Measurements from ENCODE around the gene SRPRB. TPM values are rescaled to one million over a fixed set of nuclear protein-coding genes. Genes with fewer than 3 reads are reported as not detected.

SRPRB gene, protein sequence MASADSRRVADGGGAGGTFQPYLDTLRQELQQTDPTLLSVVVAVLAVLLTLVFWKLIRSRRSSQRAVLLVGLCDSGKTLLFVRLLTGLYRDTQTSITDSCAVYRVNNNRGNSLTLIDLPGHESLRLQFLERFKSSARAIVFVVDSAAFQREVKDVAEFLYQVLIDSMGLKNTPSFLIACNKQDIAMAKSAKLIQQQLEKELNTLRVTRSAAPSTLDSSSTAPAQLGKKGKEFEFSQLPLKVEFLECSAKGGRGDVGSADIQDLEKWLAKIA
- total RNA-seq = 100 to 1,000 TPM; 128 to 129 TPM
- polyA plus RNA-seq = 60.0 TPM

DNA sequence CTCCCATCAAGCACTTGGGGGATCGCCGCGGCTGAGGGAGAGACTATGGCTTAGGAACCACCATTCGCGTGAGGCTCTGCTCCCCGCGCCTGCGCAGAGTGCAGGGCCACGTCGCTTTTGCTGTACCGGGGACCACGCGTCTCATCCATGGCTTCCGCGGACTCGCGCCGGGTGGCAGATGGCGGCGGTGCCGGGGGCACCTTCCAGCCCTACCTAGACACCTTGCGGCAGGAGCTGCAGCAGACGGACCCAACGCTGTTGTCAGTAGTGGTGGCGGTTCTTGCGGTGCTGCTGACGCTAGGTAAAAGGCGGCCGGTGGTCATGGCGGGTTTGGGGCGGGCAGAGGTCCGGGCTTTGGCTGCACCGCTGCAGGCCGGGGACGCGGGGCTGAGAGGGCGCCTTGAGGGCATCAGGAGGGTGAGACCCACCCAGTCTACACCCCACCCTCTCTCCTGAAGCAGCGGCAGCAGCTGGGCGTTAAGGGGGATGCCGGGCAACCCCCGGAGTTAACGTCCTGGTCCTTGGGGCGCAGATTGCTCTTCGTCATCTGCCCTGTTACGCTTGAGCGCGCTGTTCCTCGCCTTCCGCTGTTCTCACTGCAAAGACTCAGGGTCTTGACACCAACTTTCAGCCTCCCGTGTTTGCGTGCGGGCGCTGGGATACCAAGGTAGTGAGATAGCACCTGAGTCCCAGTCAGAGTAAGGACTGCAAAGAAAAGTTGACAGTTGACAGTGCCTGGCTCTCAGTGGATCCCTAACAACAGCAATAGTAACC lies at the start of gene SRPRB:
Gene SRPRB (plus strand): TSS at position 114 of the 774 bp plus-strand sequence. CDS start 34 bp downstream, at position 148.
- CTCF ChIA-PET = interaction anchor here (1.2 to 1.4 kb wide), 3 partner anchors 11 to 144 kb away, joined by 3 to 5 read pairs (median 3); partner anchors contain the start of gene TOPBP1
- peak within 1 kb of the TSS; percentile 87 for H3K27ac ChIP-seq (ENCODE audit: low read depth, low read length)
- H3K4me3 ChIP-seq (ENCODE audit: low read length) = peak within 1 kb of the TSS; percentile 85
- no peaks in the 10 kb centered on the region for H3K9me3 ChIP-seq (ENCODE audit: low read length)
- Mint-ChIP-seq H3K4me3 (peak within 1 kb of the TSS; percentile 95 to 99 (median 98)), H3K27ac (peak within 1 kb of the TSS; percentile 86 to 98 (median 96)), H3K36me3 (peaks cover 0 to 37% (median 6%) of the 10 kb centered on the region in 3 donors), H3K4me1 (peaks cover 30 to 45% (median 44%) of the 10 kb centered on the region in 3 donors), H3K27me3 (no peaks in the 10 kb centered on the region), H3K9me3 (no peaks in the 10 kb centered on the region)
- DNase-seq = peak; percentile 94 to 98 (median 95)
- POLR2A ChIA-PET = no interaction called here
- peaks cover 4% of the 10 kb centered on the region for H3K36me3 ChIP-seq (ENCODE audit: insufficient read depth, low read length)
- no peaks in the 10 kb centered on the region for H3K27me3 ChIP-seq (ENCODE audit: insufficient read depth, low read length, poor library complexity, severe bottlenecking)
- peaks cover 14% of the 10 kb centered on the region for H3K4me1 ChIP-seq (ENCODE audit: insufficient read depth, low read length)

DNA sequence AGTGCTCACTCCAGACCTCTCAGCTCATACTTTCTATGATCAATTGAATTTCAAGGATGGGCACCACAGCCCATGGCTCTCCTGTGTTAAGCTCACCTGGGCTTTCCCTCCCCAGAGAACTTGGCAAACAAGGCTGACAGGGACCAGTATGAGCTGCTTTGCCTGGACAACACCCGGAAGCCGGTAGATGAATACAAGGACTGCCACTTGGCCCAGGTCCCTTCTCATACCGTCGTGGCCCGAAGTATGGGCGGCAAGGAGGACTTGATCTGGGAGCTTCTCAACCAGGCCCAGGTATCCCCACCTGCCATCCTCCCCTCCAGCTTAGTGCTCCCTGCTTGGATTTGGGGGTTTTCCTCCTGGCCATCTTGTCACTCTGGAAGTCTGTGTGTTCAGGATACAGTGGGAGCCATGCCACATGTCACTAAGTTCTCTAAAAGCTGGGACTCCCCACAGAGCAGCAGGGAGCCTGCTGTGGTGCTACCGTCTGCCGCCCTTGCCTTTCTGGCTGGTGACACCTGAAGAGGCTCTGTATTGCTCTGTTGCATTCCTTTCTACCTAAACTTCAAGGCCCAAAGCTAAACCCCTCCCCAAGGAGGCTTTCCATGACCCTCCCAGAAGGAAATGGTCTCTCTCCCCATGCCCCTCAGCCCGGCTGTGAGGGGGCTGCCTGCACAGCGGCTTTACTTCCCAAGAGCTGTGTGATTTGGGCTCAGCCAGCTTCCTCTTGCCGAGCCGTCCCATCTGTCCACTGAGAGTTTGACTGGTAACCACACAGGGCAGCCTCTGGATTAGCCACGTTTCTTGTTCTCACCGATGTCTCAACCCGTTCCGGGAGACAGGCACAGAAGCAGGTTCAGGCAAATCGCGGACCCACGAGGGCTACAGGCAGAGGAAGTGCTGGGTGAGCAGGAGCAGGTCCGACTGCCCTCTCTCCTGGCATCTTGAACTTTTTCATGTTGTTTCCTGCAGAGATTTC lies 48.6 kb upstream of the SRPRB start:
- Histone ChIP-seq H3K36me3 (ENCODE audit: insufficient read depth, low read length) (no peaks in the 10 kb centered on the region), H3K4me1 (ENCODE audit: insufficient read depth, low read length) (no peaks in the 10 kb centered on the region), H3K27ac (ENCODE audit: low read depth, low read length) (no peak overlapping the region), H3K27me3 (ENCODE audit: insufficient read depth, low read length, poor library complexity, severe bottlenecking) (no peaks in the 10 kb centered on the region), H3K4me3 (ENCODE audit: low read length) (no peak overlapping the region), H3K9me3 (ENCODE audit: low read length) (no peaks in the 10 kb centered on the region)
- no peak overlapping the region for H3K4me3 Mint-ChIP-seq
- H3K9me3 Mint-ChIP-seq = no peaks in the 10 kb centered on the region
- H3K27ac Mint-ChIP-seq = no peak overlapping the region
- DNase-seq = no peak
- ChIA-PET POLR2A (no interaction called here), CTCF (no interaction called here)
- no peaks in the 10 kb centered on the region for H3K4me1 Mint-ChIP-seq
- no peaks in the 10 kb centered on the region for H3K36me3 Mint-ChIP-seq
- H3K27me3 Mint-ChIP-seq = peaks cover 6 to 26% of the 10 kb centered on the region in 2 donors

DNA sequence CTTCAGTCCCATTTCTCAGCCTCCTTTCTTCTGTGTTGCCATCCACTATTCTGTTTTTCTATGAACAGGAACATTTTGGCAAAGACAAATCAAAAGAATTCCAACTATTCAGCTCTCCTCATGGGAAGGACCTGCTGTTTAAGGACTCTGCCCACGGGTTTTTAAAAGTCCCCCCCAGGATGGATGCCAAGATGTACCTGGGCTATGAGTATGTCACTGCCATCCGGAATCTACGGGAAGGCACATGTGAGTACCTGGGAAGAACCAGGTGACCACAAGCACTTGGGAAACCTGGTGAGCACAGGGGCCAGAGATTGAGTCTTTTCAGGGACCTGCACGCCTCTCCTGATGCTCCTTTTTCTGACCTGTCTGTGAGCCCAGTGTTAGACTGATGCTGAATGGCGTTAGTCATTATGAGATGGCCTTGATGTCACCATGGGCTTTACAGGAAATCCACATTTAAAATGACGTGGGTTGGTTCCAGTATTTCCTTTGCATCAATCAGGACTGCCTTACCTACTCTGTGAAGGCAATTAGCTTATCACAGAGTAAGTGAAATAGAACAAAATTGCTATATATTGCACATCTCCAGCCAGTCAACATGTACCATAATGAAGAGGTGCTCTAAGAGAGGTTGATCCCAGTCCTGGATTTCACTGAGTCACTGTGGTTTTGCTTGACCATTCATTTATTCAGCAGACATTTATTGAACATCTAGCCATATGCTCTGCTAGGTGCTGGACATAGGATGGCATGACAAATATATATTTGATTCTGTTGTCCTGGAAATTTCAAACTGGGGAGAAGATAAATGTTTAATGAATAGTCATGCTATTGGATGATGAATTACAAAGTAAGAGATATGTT lies 47.7 kb upstream of the SRPRB start:
- CTCF ChIA-PET = no interaction called here
- no peak for DNase-seq
- no peak overlapping the region for H3K27ac ChIP-seq (ENCODE audit: low read depth, low read length)
- H3K27ac Mint-ChIP-seq = no peak overlapping the region
- no peaks in the 10 kb centered on the region for H3K27me3 ChIP-seq (ENCODE audit: insufficient read depth, low read length, poor library complexity, severe bottlenecking)
- no peaks in the 10 kb centered on the region for H3K36me3 Mint-ChIP-seq
- no peaks in the 10 kb centered on the region for H3K4me1 Mint-ChIP-seq
- H3K36me3 ChIP-seq (ENCODE audit: insufficient read depth, low read length) = no peaks in the 10 kb centered on the region
- H3K27me3 Mint-ChIP-seq = peaks cover 6 to 26% of the 10 kb centered on the region in 2 donors
- no peak overlapping the region for H3K4me3 ChIP-seq (ENCODE audit: low read length)
- POLR2A ChIA-PET = no interaction called here
- no peak overlapping the region for H3K4me3 Mint-ChIP-seq
- H3K9me3 Mint-ChIP-seq = no peaks in the 10 kb centered on the region
- H3K9me3 ChIP-seq (ENCODE audit: low read length) = no peaks in the 10 kb centered on the region
- no peaks in the 10 kb centered on the region for H3K4me1 ChIP-seq (ENCODE audit: insufficient read depth, low read length)

DNA sequence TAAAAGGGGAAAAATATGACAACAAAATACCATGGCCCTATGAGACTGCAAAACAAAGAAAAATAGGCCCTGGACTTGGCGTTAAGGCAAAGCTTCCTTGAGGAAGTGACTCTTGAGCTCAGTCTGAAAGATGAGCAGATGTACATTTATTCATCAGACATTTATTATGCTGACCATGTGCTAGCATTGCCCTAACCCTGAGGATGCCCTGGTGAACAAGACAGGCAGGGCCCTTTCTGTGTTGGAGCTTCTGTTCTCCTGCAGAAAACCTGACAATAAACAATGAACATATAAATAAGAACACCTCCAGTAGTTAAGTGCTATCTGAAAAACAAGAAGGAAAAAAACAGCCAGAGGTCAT lies 47.1 kb upstream of the SRPRB start:
- DNase-seq = no peak
- Histone ChIP-seq H3K4me3 (ENCODE audit: low read length) (no peak overlapping the region), H3K9me3 (ENCODE audit: low read length) (no peaks in the 10 kb centered on the region), H3K27ac (ENCODE audit: low read depth, low read length) (no peak overlapping the region), H3K27me3 (ENCODE audit: insufficient read depth, low read length, poor library complexity, severe bottlenecking) (no peaks in the 10 kb centered on the region), H3K4me1 (ENCODE audit: insufficient read depth, low read length) (no peaks in the 10 kb centered on the region), H3K36me3 (ENCODE audit: insufficient read depth, low read length) (no peaks in the 10 kb centered on the region)
- ChIA-PET CTCF (interaction anchor here (1.4 kb wide), 1 partner anchor 8 kb away, joined by 3 read pairs; no protein-coding TSS in a partner anchor), POLR2A (no interaction called here)
- no peaks in the 10 kb centered on the region for H3K9me3 Mint-ChIP-seq
- H3K36me3 Mint-ChIP-seq = no peaks in the 10 kb centered on the region
- H3K4me1 Mint-ChIP-seq = no peaks in the 10 kb centered on the region
- no peak overlapping the region for H3K27ac Mint-ChIP-seq
- peaks cover 6 to 26% of the 10 kb centered on the region in 2 donors for H3K27me3 Mint-ChIP-seq
- no peak overlapping the region for H3K4me3 Mint-ChIP-seq

DNA sequence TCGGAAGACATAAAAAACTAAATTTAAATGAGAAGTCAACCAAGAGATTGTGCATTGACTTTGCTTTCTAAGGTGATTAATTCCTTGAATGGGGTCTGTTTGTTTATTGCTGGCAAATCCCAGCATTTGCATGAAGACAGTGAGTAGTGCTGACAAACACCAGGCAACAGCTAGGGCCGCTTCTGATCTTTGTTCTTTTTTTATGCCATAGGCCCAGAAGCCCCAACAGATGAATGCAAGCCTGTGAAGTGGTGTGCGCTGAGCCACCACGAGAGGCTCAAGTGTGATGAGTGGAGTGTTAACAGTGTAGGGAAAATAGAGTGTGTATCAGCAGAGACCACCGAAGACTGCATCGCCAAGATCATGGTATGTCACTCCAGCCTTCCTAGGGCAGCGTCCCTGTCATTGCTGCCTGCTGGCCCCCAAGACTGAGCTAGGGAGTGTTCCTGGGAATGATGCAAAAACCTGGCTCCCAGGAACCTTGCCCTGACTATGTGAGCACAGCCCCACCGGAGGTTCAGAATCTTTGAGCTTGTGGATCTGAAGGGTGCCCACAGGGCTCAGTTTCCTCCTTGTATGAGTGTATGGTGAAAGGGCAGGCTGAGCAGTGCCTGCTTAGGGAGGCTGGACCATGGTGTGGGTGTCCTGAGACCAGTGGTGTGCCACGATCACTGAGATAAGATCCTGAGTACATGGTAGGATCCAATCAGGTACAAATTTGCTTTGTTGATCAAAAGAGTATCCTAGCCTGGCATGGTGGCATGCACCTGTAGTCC lies 46.5 kb upstream of the SRPRB start:
- Mint-ChIP-seq H3K27ac (no peak overlapping the region), H3K27me3 (peaks cover 9 to 26% of the 10 kb centered on the region in 2 donors), H3K4me3 (no peak overlapping the region), H3K36me3 (no peaks in the 10 kb centered on the region), H3K4me1 (no peaks in the 10 kb centered on the region), H3K9me3 (no peaks in the 10 kb centered on the region)
- H3K36me3 ChIP-seq (ENCODE audit: insufficient read depth, low read length) = no peaks in the 10 kb centered on the region
- H3K27ac ChIP-seq (ENCODE audit: low read depth, low read length) = no peak overlapping the region
- DNase-seq = no peak
- ChIA-PET CTCF (interaction anchor here (1.4 kb wide), 1 partner anchor 9 kb away, joined by 3 read pairs; no protein-coding TSS in a partner anchor), POLR2A (no interaction called here)
- no peaks in the 10 kb centered on the region for H3K27me3 ChIP-seq (ENCODE audit: insufficient read depth, low read length, poor library complexity, severe bottlenecking)
- H3K9me3 ChIP-seq (ENCODE audit: low read length) = no peaks in the 10 kb centered on the region
- H3K4me1 ChIP-seq (ENCODE audit: insufficient read depth, low read length) = no peaks in the 10 kb centered on the region
- H3K4me3 ChIP-seq (ENCODE audit: low read length) = no peak overlapping the region

DNA sequence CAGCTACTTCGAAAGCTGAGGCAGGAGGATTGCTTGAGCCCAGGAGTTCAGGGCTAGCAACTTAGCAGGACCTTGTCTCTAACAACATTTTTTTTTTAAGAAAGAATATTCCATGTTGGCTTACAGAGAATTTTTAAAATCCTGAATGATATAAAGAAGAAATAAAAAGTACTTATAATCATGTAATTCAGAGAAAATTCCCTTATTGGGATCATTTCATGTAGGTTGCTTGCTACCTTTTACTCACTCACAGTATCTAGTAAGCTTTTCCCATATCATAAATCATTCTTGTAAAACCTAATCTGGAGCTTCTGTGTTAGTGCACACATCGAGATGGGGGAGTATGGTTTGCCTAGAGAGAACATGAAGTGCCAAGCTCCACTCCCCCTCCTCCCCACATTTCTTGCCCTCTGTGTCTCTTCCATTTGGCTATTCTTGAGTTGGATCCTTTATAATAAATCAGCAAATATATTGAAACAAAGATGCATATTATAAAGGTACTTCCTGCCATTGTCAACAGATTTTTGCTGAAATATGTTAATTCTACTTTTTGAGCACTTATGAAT lies 45.8 kb upstream of the SRPRB start:
- H3K4me3 ChIP-seq (ENCODE audit: low read length) = no peak overlapping the region
- H3K9me3 ChIP-seq (ENCODE audit: low read length) = no peaks in the 10 kb centered on the region
- no peak overlapping the region for H3K27ac ChIP-seq (ENCODE audit: low read depth, low read length)
- Mint-ChIP-seq H3K4me1 (no peaks in the 10 kb centered on the region), H3K9me3 (no peaks in the 10 kb centered on the region), H3K4me3 (no peak overlapping the region), H3K27me3 (peaks cover 9 to 28% of the 10 kb centered on the region in 2 donors), H3K36me3 (no peaks in the 10 kb centered on the region), H3K27ac (no peak overlapping the region)
- H3K36me3 ChIP-seq (ENCODE audit: insufficient read depth, low read length) = no peaks in the 10 kb centered on the region
- ChIA-PET POLR2A (no interaction called here), CTCF (interaction anchor here (1.4 kb wide), 1 partner anchor 9 kb away, joined by 3 read pairs; no protein-coding TSS in a partner anchor)
- no peak for DNase-seq
- no peaks in the 10 kb centered on the region for H3K27me3 ChIP-seq (ENCODE audit: insufficient read depth, low read length, poor library complexity, severe bottlenecking)
- no peaks in the 10 kb centered on the region for H3K4me1 ChIP-seq (ENCODE audit: insufficient read depth, low read length)
